Endothelial cell of umbilical vein (primary cell): ENCODE data around the gene GLB1L2. TPM values are rescaled to one million over a fixed set of nuclear protein-coding genes. Genes with fewer than 3 reads are reported as not detected.

Experiments used
- BruUV-seq: library from RNA; stranded (reverse); fragments of 400-500 nt; replicated peaks from 2 replicates; lab custom pipeline; 2021; lab: Mats Ljungman, UMichigan
- CTCF ChIA-PET: fragments of 300-600, 350-600 bp; sonication (Branson Sonifier 250); formaldehyde crosslinking; loops from one replicate; lab custom pipeline; 2021; ENCODE audit warnings: antibody characterized with exemption, inconsistent platforms; lab: Charles Lee
- POLR2A ChIA-PET: fragments of 300-600, 350-600 bp; sonication (Branson Sonifier 250); formaldehyde crosslinking; loops from one replicate; lab custom pipeline; 2021; ENCODE audit warnings: antibody characterized with exemption, inconsistent platforms; lab: Charles Lee
- DNase-seq: peaks from one replicate; pipeline ENCODE4 v3.0.0-alpha.2; 2011; ENCODE audit warnings: low read depth, low spot score
- FAIRE-seq: peaks from 2 replicates; lab custom pipeline; 2011; peaks lifted over from hg19 to GRCh38; lab: Jason Lieb, UNC
- H2AFZ ChIP-seq: 2 replicates; pipeline ENCODE4 v1.6.0; 2012; ENCODE audit warnings: low read depth, low read length, control low read depth, inconsistent platforms
- H3K27ac ChIP-seq: 2 replicates; pipeline ENCODE4 v1.5.1; 2011; ENCODE audit warnings: low read depth, mild to moderate bottlenecking, control low read depth, low read length, moderate library complexity; ENCODE audit not compliant: insufficient read depth
- H3K27me3 ChIP-seq, 2 experiments: 2 replicates each; pipeline versions ENCODE4 v1.6.0 to v1.6.1; 2011; ENCODE audit warnings: low read length in 2 of 2, mixed read lengths in 1 of 2; ENCODE audit not compliant: control insufficient read depth in 2 of 2, insufficient read depth in 2 of 2
- H3K36me3 ChIP-seq, 2 experiments: 2 replicates in 1 of 2; 3 replicates in 1 of 2; pipeline ENCODE4 v1.5.1; 2011; ENCODE audit warnings: low read length in 2 of 2, mild to moderate bottlenecking in 1 of 2, moderate library complexity in 1 of 2; ENCODE audit not compliant: control insufficient read depth in 2 of 2, insufficient read depth in 2 of 2; ENCODE audit errors: extremely low read depth in 1 of 2
- H3K4me1 ChIP-seq: 3 replicates; pipeline ENCODE4 v1.5.1; 2011; ENCODE audit warnings: mild to moderate bottlenecking, low read length; ENCODE audit not compliant: control insufficient read depth, insufficient read depth; ENCODE audit errors: extremely low read depth
- H3K4me2 ChIP-seq: 2 replicates; pipeline ENCODE4 v1.6.1; 2011; ENCODE audit warnings: low read length, control low read depth, mixed read lengths; ENCODE audit not compliant: insufficient read depth
- H3K4me3 ChIP-seq, 3 experiments: fragments of 200-600 bp in 1 of 3; sonication (generic), shearing (Covaris generic) in 1 of 3; replicated peaks in 1 of 3; 2 replicates each; pipeline ENCODE4 v1.5.1; 2011 to 2016; ENCODE audit warnings: control low read depth in 3 of 3, low read length in 3 of 3, mild to moderate bottlenecking in 2 of 3, inconsistent platforms in 1 of 3, low read depth in 1 of 3, moderate library complexity in 1 of 3; ENCODE audit not compliant: insufficient read depth in 1 of 3
- H3K79me2 ChIP-seq: 2 replicates; pipeline ENCODE4 v1.6.0; 2012; ENCODE audit warnings: low read length, inconsistent platforms; ENCODE audit not compliant: control insufficient read depth, insufficient read depth
- H3K9ac ChIP-seq: replicated peaks from 2 replicates; pipeline ENCODE3; 2011; ENCODE audit warnings: low read length, control low read depth; ENCODE audit not compliant: insufficient read depth; ENCODE audit errors: extremely low read depth
- H3K9me1 ChIP-seq: replicated peaks from 3 replicates; pipeline ENCODE4 v1.6.0; 2011; ENCODE audit warnings: mild to moderate bottlenecking, low read length; ENCODE audit not compliant: control insufficient read depth, insufficient read depth; ENCODE audit errors: extremely low read depth
- H3K9me3 ChIP-seq: replicated peaks from 2 replicates; pipeline ENCODE4 v1.5.1; 2012; ENCODE audit warnings: low read length, inconsistent platforms; ENCODE audit not compliant: control insufficient read depth, insufficient read depth
- H4K20me1 ChIP-seq: replicated peaks from 2 replicates; pipeline ENCODE3; 2011; ENCODE audit warnings: mild to moderate bottlenecking, low read length; ENCODE audit not compliant: control insufficient read depth, insufficient read depth; ENCODE audit errors: extremely low read depth
- CTCF ChIP-seq, 2 donors: IDR thresholded peaks; 1 replicate in 1 of 2; 2 replicates in 1 of 2; pipeline ENCODE4 v1.5.1; 2011; ENCODE audit warnings: low read length in 2 of 2, mild to moderate bottlenecking in 2 of 2, moderate library complexity in 2 of 2, control low read depth in 1 of 2, inconsistent platforms in 1 of 2, low read depth in 1 of 2; ENCODE audit not compliant: insufficient read depth in 1 of 2; ENCODE audit errors: extremely low read depth in 1 of 2
- EZH2 ChIP-seq: IDR thresholded peaks from 2 replicates; pipeline ENCODE4 v1.6.1; 2012; ENCODE audit warnings: borderline replicate concordance, low read depth, mild to moderate bottlenecking, moderate library complexity, low read length, inconsistent platforms; ENCODE audit not compliant: severe bottlenecking
- FOS ChIP-seq: IDR thresholded peaks from 2 replicates; pipeline ENCODE4 v1.6.1; 2011; ENCODE audit warnings: mild to moderate bottlenecking, low read length, moderate library complexity, borderline replicate concordance; ENCODE audit not compliant: insufficient read depth
- GATA2 ChIP-seq: IDR thresholded peaks from 2 replicates; pipeline ENCODE4 v1.7.0; 2011; ENCODE audit warnings: low read depth, mild to moderate bottlenecking, moderate library complexity, mixed read lengths, low read length; ENCODE audit not compliant: insufficient read length, insufficient read depth
- JUN ChIP-seq: IDR thresholded peaks from 2 replicates; pipeline ENCODE4 v1.6.1; 2011; ENCODE audit warnings: borderline replicate concordance, low read depth; ENCODE audit not compliant: insufficient read length, insufficient read depth
- MYC ChIP-seq: IDR thresholded peaks from one replicate; pipeline ENCODE4 v1.6.1; 2011; ENCODE audit warnings: mild to moderate bottlenecking, low read depth, low read length
- POLR2A ChIP-seq: IDR thresholded peaks from 2 replicates; pipeline ENCODE4 v1.6.1; 2012; ENCODE audit warnings: low read depth, mild to moderate bottlenecking, control low read depth, low read length
- POLR2AphosphoS5 ChIP-seq: IDR thresholded peaks from 2 replicates; pipeline ENCODE4 v1.6.1; 2012; ENCODE audit warnings: low read depth, mild to moderate bottlenecking, control low read depth, low read length, moderate library complexity; ENCODE audit not compliant: insufficient read depth
- dilution Hi-C: fragments of 300-500 bp; cut with MboI; formaldehyde crosslinking; loops from one replicate; pipeline ENCODE4 v1.15.0; 2019; ENCODE audit warnings: low sequenced_read_pairs; ENCODE audit not compliant: extremely low pct_ligation_motif_present
- intact Hi-C: fragments of 100-400 bp; cut with micrococcal nuclease; formaldehyde crosslinking; loops from one replicate; pipeline ENCODE4 v1.10.0; 2022
- polyA plus RNA-seq, 4 experiments: library from polyadenylated mRNA; depleted of rRNA in 3 of 4; stranded (reverse) in 3 of 4; unstranded in 1 of 4; fragments of >200 nt; gene quantifications; 2 replicates each; pipeline versions ENCODE4 v1.2.1 to v1.2.3, GENCODE V29; 2011 to 2012; ENCODE audit warnings: missing spikeins in 1 of 4
- total RNA-seq: library from RNA; stranded (reverse); gene quantifications from 2 replicates; pipeline ENCODE4 v1.2.3, GENCODE V29; 2021
- TF ChIP-seq, protein P1 (sequence below): IDR thresholded peaks from 2 replicates; pipeline ENCODE4 v1.6.1; 2011; ENCODE audit not compliant: insufficient read depth, insufficient read length

Gene GLB1L2
- total and polyA plus RNA-seq, 2 donors (not counting 3 experiments of a cell fraction or from before 2014, with no cell fraction given): 0.55 to 0.59 TPM

GRCh38 chr11:134282121-134283045 is 49.4 kb upstream of the GLB1L2 start:
- ChIA-PET POLR2A (no interaction called here), CTCF (interaction anchor here (0.9 kb wide), 1 partner anchor 9 kb away, joined by 4 read pairs; no protein-coding TSS in a partner anchor)
- no peak for DNase-seq
- Histone ChIP-seq H3K9me3 (no peaks in the 10 kb centered on the region), H3K36me3 (no peaks in the 10 kb centered on the region), H2AFZ (no peak overlapping the region), H3K9me1 (no peaks in the 10 kb centered on the region), H3K4me2 (no peak overlapping the region), H3K27me3 (peaks cover 17 to 20% of the 10 kb centered on the region in 2 experiments), H3K79me2 (no peaks in the 10 kb centered on the region), H3K4me1 (no peaks in the 10 kb centered on the region), H3K27ac (no peak overlapping the region), H3K4me3 (no peak overlapping the region), H4K20me1 (no peaks in the 10 kb centered on the region), H3K9ac (no peak overlapping the region)
- no TSS peak for BruUV-seq
- no peak for TF ChIP-seq GATA2
- TF ChIP-seq JUN: no peak
- TF ChIP-seq FOS: no peak
- TF ChIP-seq EZH2: no peak
- no peak for TF ChIP-seq MYC
- no peak for TF ChIP-seq POLR2A
- no peak for TF ChIP-seq POLR2AphosphoS5
- no peak for TF ChIP-seq CTCF (IDR thresholded peaks at IDR 0.05; ENCODE audit: extremely low read depth in 1 of 2, insufficient read depth in 1 of 2, low read depth in 1 of 2, low read length in 2 of 2)
- TF ChIP-seq, protein P1, sequence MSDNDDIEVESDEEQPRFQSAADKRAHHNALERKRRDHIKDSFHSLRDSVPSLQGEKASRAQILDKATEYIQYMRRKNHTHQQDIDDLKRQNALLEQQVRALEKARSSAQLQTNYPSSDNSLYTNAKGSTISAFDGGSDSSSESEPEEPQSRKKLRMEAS: no peak
- intact Hi-C loops (no loop called here), dilution Hi-C loops (no loop called here)
- no peak for FAIRE-seq
